H9 (cell line): ENCODE results near the gene BOD1. TPM values are rescaled to one million over a fixed set of nuclear protein-coding genes. Genes with fewer than 3 reads are reported as not detected.

Source experiments
- DNase-seq: peaks from one replicate; pipeline ENCODE4 v3.0.0-alpha.2; 2017
- H2AFZ ChIP-seq: one replicate; pipeline ENCODE4 v1.6.1; 2013; ENCODE audit warnings: mild to moderate bottlenecking, low read length, control low read depth, moderate library complexity
- H2AK5ac ChIP-seq: 2 replicates; pipeline ENCODE4 v1.6.1; 2013; ENCODE audit warnings: low read length, control low read depth, mixed read lengths; ENCODE audit not compliant: insufficient read length
- H2BK120ac ChIP-seq: one replicate; pipeline ENCODE4 v1.6.1; 2013; ENCODE audit warnings: low read depth, mild to moderate bottlenecking, low read length, control low read depth, inconsistent platforms; ENCODE audit not compliant: poor library complexity, severe bottlenecking
- H2BK12ac ChIP-seq: 2 replicates; pipeline ENCODE4 v1.6.1; 2013; ENCODE audit warnings: low read length, control low read depth, mixed read lengths, low read depth; ENCODE audit not compliant: insufficient read length
- H2BK15ac ChIP-seq: 2 replicates; pipeline ENCODE4 v1.6.1; 2013; ENCODE audit warnings: low read depth, low read length, control low read depth
- H2BK20ac ChIP-seq: one replicate; pipeline ENCODE4 v1.6.1; 2013; ENCODE audit warnings: low read depth, mild to moderate bottlenecking, low read length, control low read depth, inconsistent platforms; ENCODE audit not compliant: poor library complexity, severe bottlenecking
- H2BK5ac ChIP-seq: 2 replicates; pipeline ENCODE4 v1.6.1; 2013; ENCODE audit warnings: low read length, control low read depth, mixed read lengths; ENCODE audit not compliant: insufficient read length
- H3K14ac ChIP-seq: 2 replicates; pipeline ENCODE4 v1.6.1; 2013; ENCODE audit warnings: low read length, control low read depth; ENCODE audit not compliant: insufficient read depth
- H3K18ac ChIP-seq: 2 replicates; pipeline ENCODE4 v1.6.1; 2013; ENCODE audit warnings: low read depth, mild to moderate bottlenecking, mixed read lengths, low read length, control low read depth; ENCODE audit not compliant: insufficient read length
- H3K23ac ChIP-seq: 2 replicates; pipeline ENCODE4 v1.6.1; 2013; ENCODE audit warnings: low read length, control low read depth, mixed read lengths, low read depth; ENCODE audit not compliant: insufficient read length
- H3K23me2 ChIP-seq: 2 replicates; pipeline ENCODE4 v1.6.1; 2013; ENCODE audit warnings: low read depth, mild to moderate bottlenecking, mixed read lengths, low read length, control low read depth; ENCODE audit not compliant: insufficient read length, poor library complexity, severe bottlenecking
- H3K27ac ChIP-seq: 2 replicates; pipeline ENCODE4 v1.5.1; 2013; ENCODE audit warnings: low read length, control low read depth, mixed read lengths, low read depth; ENCODE audit not compliant: insufficient read length
- H3K27me3 ChIP-seq: 2 replicates; pipeline ENCODE4 v1.6.1; 2013; ENCODE audit warnings: low read length, control low read depth, inconsistent platforms; ENCODE audit not compliant: insufficient read depth
- H3K4ac ChIP-seq: 2 replicates; pipeline ENCODE4 v1.6.1; 2013; ENCODE audit warnings: low read depth, mild to moderate bottlenecking, control low read depth, inconsistent platforms, low read length, moderate library complexity
- H3K4me1 ChIP-seq: 2 replicates; pipeline ENCODE4 v1.6.1; 2013; ENCODE audit warnings: low read length, control low read depth, inconsistent platforms; ENCODE audit not compliant: insufficient read depth
- H3K4me2 ChIP-seq: 2 replicates; pipeline ENCODE4 v1.6.1; 2013; ENCODE audit warnings: low read length, control low read depth, mixed read lengths; ENCODE audit not compliant: insufficient read length, insufficient read depth
- H3K56ac ChIP-seq: 2 replicates; pipeline ENCODE4 v1.6.1; 2013; ENCODE audit warnings: low read depth, mild to moderate bottlenecking, mixed read lengths, low read length, control low read depth; ENCODE audit not compliant: insufficient read length
- H3K79me1 ChIP-seq: 2 replicates; pipeline ENCODE4 v1.6.1; 2013; ENCODE audit warnings: low read depth, mild to moderate bottlenecking, moderate library complexity, low read length, control low read depth, inconsistent platforms; ENCODE audit not compliant: insufficient read depth, poor library complexity, severe bottlenecking
- H3K79me2 ChIP-seq: 2 replicates; pipeline ENCODE4 v1.6.1; 2013; ENCODE audit warnings: low read length, control low read depth, inconsistent platforms; ENCODE audit not compliant: insufficient read depth
- H3K9ac ChIP-seq: 2 replicates; pipeline ENCODE4 v1.6.1; 2013; ENCODE audit warnings: low read length, control low read depth, mixed read lengths; ENCODE audit not compliant: insufficient read length; ENCODE audit errors: extremely low read depth
- H3K9me3 ChIP-seq: one replicate; pipeline ENCODE4 v1.6.1; 2013; ENCODE audit warnings: low read depth, low read length, inconsistent platforms; ENCODE audit not compliant: control insufficient read depth
- H3T11ph ChIP-seq: one replicate; pipeline ENCODE4 v1.6.1; 2013; ENCODE audit warnings: mild to moderate bottlenecking, low read length, control low read depth, inconsistent platforms
- H4K20me1 ChIP-seq: one replicate; pipeline ENCODE4 v1.6.1; 2013; ENCODE audit not compliant: control insufficient read depth, insufficient read length, insufficient read depth
- H4K5ac ChIP-seq: 2 replicates; pipeline ENCODE4 v1.6.1; 2013; ENCODE audit warnings: low read depth, mild to moderate bottlenecking, mixed read lengths, low read length, control low read depth; ENCODE audit not compliant: insufficient read length
- H4K8ac ChIP-seq: replicated peaks from 2 replicates; pipeline ENCODE4 v1.6.1; 2013; ENCODE audit warnings: low read length, control low read depth, mixed read lengths, low read depth; ENCODE audit not compliant: insufficient read length
- H4K91ac ChIP-seq: 2 replicates; pipeline ENCODE4 v1.6.1; 2013; ENCODE audit warnings: low read depth, mild to moderate bottlenecking, moderate library complexity, mixed read lengths, low read length, control low read depth; ENCODE audit not compliant: insufficient read length
- H3K27ac Mint-ChIP-seq, 3 experiments: 2 replicates in 2 of 3; 3 replicates in 1 of 3; pipeline ENCODE4 v1.8.0; 2020 to 2021; ENCODE audit warnings: mixed read lengths in 3 of 3, mild to moderate bottlenecking in 1 of 3, moderate library complexity in 1 of 3
- H3K27me3 Mint-ChIP-seq: 2 replicates; pipeline ENCODE4 v1.8.0; 2021; ENCODE audit warnings: low read depth, mild to moderate bottlenecking, moderate library complexity, mixed read lengths
- H3K36me3 Mint-ChIP-seq, 3 experiments: 2 replicates in 2 of 3; 3 replicates in 1 of 3; pipeline ENCODE4 v1.8.0; 2020 to 2021; ENCODE audit warnings: low read depth in 3 of 3, mixed read lengths in 3 of 3; ENCODE audit not compliant: insufficient read depth in 1 of 3
- H3K4me1 Mint-ChIP-seq, 2 experiments: 2 replicates each; pipeline ENCODE4 v1.8.0; 2020; ENCODE audit warnings: mixed read lengths in 2 of 2
- H3K4me3 Mint-ChIP-seq, 2 experiments: 2 replicates in 1 of 2; 3 replicates in 1 of 2; pipeline ENCODE4 v1.8.0; 2020 to 2021; ENCODE audit warnings: mild to moderate bottlenecking in 2 of 2, mixed read lengths in 2 of 2, moderate library complexity in 1 of 2
- H3K9me3 Mint-ChIP-seq, 2 experiments: 2 replicates in 1 of 2; 3 replicates in 1 of 2; pipeline ENCODE4 v1.8.0; 2020; ENCODE audit warnings: mild to moderate bottlenecking in 2 of 2, mixed read lengths in 2 of 2, moderate library complexity in 1 of 2
- WGBS: extraction: QIAGEN DNeasy Blood & Tissue Kit; methylation state at CpG from one replicate; pipeline ENCODE4 v1.1.7; 2013; ENCODE audit warnings: missing lambda C conversion rate, low lambda C conversion rate, mixed read lengths; ENCODE audit not compliant: insufficient read length; ENCODE audit errors: extremely low coverage; 5-methylcytosine and 5-hydroxymethylcytosine counted together
- total RNA-seq: library from RNA; stranded (reverse); gene quantifications from 2 replicates; pipeline ENCODE4 v1.2.1, GENCODE V29; 2021
- TF ChIP-seq, protein P1 (sequence below): fragments of 200-600 bp; sonication (generic); conservative IDR thresholded peaks from 3 replicates; pipeline ENCODE4 v1.8.0; 2021; ENCODE audit warnings: antibody characterized with exemption, mild to moderate bottlenecking

The BOD1 gene
- total RNA-seq, 1 experiment from 2014 or later = 121 TPM

DNA sequence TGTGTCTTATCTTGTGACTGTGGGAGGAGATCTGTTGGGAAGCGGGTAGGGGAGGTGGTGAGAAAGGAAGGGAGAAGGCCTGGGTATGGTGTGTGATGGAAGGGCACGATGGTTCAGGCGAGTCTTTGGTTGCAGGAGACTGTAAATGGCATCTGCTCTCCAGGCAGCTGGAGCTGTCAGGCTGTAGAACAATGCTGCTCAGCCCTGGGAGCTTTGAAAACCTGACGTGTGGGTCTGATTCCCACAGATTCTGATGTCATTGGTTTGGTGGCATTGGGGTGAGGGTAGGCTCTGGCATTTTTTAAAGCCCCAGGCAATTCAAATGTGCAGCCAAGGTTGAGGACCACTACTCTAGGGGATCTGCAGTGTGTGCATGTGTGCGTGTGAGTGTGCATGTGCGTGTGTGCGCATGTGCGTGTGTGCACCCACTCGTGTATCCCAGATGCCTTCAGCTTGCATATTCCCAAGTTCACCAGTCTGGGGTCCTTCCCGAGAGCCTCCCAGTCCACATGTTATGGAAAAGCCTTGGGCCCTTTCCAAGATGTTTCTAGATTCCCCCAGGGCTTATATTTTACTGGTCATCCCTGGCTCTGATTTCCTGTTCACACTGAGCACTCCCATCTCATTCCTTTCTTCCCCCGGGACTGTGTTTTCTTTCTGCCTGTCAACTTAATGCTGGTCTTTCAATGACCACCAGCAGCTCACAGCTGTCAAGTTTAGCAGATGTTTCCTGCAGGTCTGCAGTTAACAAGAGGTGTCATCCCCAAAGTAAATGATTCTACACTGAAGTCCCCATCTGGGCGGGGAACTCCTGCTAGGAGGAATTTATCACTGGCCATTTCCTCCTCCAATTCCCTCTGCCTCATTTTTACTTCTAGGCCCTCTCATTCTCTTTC lies 34.0 kb downstream of the BOD1 start:
- H3K18ac ChIP-seq = no peak overlapping the region
- H2AFZ ChIP-seq = no peak overlapping the region
- no peak overlapping the region for H3K9ac ChIP-seq
- H3K27me3 Mint-ChIP-seq = peaks cover 24% of the 10 kb centered on the region
- H3K27ac Mint-ChIP-seq = peak overlapping the region in 1 of 3 experiments; percentile 89; a peak in 1 of 7 replicates
- H4K8ac ChIP-seq = no peak overlapping the region
- no peaks in the 10 kb centered on the region for H3K4me1 ChIP-seq
- peaks cover 39 to 40% of the 10 kb centered on the region in 2 experiments for H3K9me3 Mint-ChIP-seq
- H3K27me3 ChIP-seq = no peaks in the 10 kb centered on the region
- H3T11ph ChIP-seq = no peak overlapping the region
- no CpG with 5 or more reads among the region's 12 CpGs for WGBS
- no peak overlapping the region for H3K4ac ChIP-seq
- no peak overlapping the region for H4K5ac ChIP-seq
- peaks cover 0 to 10% of the 10 kb centered on the region in 2 experiments; a peak in 2 of 4 replicates for H3K4me1 Mint-ChIP-seq
- no peak overlapping the region for H3K4me3 Mint-ChIP-seq
- H3K36me3 Mint-ChIP-seq = peaks cover 16 to 31% (median 30%) of the 10 kb centered on the region in 3 experiments; a peak in 6 of 7 replicates
- H2BK20ac ChIP-seq = no peak overlapping the region
- no peak overlapping the region for H2BK12ac ChIP-seq
- no peak overlapping the region for H3K27ac ChIP-seq
- no peak overlapping the region for H3K23ac ChIP-seq
- TF ChIP-seq, protein P1, sequence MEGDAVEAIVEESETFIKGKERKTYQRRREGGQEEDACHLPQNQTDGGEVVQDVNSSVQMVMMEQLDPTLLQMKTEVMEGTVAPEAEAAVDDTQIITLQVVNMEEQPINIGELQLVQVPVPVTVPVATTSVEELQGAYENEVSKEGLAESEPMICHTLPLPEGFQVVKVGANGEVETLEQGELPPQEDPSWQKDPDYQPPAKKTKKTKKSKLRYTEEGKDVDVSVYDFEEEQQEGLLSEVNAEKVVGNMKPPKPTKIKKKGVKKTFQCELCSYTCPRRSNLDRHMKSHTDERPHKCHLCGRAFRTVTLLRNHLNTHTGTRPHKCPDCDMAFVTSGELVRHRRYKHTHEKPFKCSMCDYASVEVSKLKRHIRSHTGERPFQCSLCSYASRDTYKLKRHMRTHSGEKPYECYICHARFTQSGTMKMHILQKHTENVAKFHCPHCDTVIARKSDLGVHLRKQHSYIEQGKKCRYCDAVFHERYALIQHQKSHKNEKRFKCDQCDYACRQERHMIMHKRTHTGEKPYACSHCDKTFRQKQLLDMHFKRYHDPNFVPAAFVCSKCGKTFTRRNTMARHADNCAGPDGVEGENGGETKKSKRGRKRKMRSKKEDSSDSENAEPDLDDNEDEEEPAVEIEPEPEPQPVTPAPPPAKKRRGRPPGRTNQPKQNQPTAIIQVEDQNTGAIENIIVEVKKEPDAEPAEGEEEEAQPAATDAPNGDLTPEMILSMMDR = no peak
- no peak for DNase-seq
- no peak overlapping the region for H2BK5ac ChIP-seq
- no peaks in the 10 kb centered on the region for H3K79me1 ChIP-seq
- no peak overlapping the region for H2BK15ac ChIP-seq
- no peak overlapping the region for H2BK120ac ChIP-seq
- peaks cover 4% of the 10 kb centered on the region for H3K9me3 ChIP-seq
- H2AK5ac ChIP-seq = no peak overlapping the region
- H3K4me2 ChIP-seq = no peak overlapping the region
- H3K23me2 ChIP-seq = no peaks in the 10 kb centered on the region
- no peak overlapping the region for H3K14ac ChIP-seq
- no peak overlapping the region for H4K91ac ChIP-seq
- H3K56ac ChIP-seq = no peak overlapping the region
- no peaks in the 10 kb centered on the region for H3K79me2 ChIP-seq
- no peaks in the 10 kb centered on the region for H4K20me1 ChIP-seq
